ENCODE data around the gene HSD17B1.
"Not testable (repeated sequence)": the region's sequence is repeated elsewhere in the genome, so short reads cannot be mapped to it uniquely, and the experiment has no call there.

The HSD17B1 gene

DNA sequence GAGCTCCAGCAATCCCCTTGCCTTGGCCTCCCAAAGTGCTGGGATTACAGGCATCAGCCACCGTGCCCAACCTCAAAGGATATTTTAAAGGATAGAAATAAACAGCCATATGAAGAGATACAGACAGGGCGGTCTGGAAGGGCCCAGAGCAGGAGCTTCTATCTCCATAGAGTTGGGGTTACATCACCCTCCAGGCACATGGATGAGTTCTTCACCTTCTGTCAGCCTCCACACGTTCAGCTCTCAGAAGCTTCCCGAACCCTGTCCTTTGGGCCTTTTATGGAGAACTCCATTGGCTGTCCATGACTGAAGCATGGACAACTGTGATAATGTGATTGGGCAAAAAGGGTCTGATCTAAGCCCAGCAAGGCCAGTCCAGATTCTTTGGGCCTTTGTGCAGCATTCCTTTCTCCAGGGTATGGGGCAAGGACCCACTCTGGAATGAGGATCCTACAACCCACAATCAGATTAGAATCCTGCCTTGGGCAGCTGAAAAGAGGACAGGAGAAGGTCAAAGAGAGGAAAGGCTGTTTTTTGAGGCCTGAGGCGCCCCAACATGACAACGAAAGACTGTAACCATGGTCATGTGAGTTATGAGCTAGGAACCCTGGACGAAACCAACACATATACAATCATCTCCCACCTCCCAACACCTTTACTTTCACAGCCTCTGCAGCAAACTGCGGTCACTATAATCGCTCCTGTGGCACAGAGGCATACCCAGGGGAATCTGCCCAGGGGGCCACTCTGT is 6.8 kb upstream of the HSD17B1 start:
- DNase-seq (ENCODE audit: extremely low read depth in 1 of 2, low read depth in 1 of 2), result not testable (repeated sequence)

- no peak for DNase-seq (ENCODE audit: extremely low read depth in 1 of 2, low read depth in 1 of 2)
These were observed 5.7 kb upstream of the HSD17B1 start for GRCh38 chr17:42547001-42547461.

GRCh38 chr17:42547698-42548069 is 5.0 kb upstream of the HSD17B1 start:
- DNase-seq (ENCODE audit: extremely low read depth in 1 of 2, low read depth in 1 of 2), result no peak

- peak; percentile 55 to 77 for DNase-seq (ENCODE audit: extremely low read depth in 1 of 2, low read depth in 1 of 2)
These were observed 4.5 kb upstream of the HSD17B1 start for GRCh38 chr17:42548070-42548837.

DNA sequence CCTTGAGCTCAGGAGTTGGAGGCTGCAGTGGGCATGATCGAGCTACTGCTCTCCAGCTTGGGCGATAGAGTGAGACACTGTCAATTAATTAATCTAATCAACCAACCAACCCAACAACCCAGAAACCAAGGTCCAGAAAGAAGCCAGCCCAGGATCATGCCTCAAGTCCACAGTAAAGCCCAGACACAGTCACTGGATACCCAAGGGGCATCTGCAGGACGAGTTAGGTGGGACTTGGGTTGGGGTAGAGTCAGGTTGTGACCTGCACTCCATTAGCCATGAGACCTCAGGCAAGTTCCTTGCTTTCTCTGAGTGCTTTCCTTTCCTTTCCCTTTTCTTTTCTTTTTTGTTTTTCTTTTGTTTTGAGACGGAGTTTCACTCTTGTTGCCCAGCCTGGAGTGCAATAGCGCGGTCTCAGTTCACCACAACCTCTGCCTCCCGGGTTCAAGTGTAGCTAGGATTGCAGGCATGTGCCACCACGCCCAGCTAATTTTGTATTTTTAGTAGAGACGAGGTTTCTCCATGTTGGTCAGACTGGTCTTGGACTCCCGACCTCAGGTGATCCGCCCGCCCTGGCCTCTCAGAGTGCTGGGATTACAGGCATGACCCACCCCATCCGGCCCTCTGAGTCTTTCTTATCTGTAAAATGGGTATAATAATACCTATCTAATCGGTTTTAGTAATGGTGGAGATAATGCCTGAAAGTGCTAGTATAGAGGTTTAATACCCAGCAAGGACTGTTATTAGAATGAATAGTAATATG is 3.5 kb upstream of the HSD17B1 start:
- no peak for DNase-seq (ENCODE audit: extremely low read depth in 1 of 2, low read depth in 1 of 2)

- DNase-seq (ENCODE audit: extremely low read depth in 1 of 2, low read depth in 1 of 2), result no peak
These were observed 567 bp downstream of the HSD17B1 start for GRCh38 chr17:42553161-42553818.

DNA sequence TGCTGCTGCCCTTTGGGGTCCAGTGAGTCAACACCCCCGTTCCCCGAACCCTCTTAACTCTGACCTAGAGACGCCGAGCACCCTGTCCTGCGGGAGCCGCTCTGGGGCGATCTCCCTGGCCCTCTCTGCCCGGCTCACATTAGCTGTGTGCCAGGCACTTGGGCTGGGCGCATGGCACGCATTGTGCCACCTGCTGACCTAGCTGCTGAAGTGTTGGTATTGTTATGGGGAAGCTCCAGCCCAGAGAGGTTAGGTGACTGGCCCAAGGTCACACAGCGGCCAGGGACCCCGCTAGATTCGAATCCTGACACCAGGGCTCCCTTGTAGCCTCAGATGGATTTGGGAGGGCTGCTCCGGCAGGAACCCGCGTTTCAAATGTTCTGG is 1.1 kb downstream of the HSD17B1 start:
- no peak for DNase-seq (ENCODE audit: extremely low read depth in 1 of 2, low read depth in 1 of 2)

DNA sequence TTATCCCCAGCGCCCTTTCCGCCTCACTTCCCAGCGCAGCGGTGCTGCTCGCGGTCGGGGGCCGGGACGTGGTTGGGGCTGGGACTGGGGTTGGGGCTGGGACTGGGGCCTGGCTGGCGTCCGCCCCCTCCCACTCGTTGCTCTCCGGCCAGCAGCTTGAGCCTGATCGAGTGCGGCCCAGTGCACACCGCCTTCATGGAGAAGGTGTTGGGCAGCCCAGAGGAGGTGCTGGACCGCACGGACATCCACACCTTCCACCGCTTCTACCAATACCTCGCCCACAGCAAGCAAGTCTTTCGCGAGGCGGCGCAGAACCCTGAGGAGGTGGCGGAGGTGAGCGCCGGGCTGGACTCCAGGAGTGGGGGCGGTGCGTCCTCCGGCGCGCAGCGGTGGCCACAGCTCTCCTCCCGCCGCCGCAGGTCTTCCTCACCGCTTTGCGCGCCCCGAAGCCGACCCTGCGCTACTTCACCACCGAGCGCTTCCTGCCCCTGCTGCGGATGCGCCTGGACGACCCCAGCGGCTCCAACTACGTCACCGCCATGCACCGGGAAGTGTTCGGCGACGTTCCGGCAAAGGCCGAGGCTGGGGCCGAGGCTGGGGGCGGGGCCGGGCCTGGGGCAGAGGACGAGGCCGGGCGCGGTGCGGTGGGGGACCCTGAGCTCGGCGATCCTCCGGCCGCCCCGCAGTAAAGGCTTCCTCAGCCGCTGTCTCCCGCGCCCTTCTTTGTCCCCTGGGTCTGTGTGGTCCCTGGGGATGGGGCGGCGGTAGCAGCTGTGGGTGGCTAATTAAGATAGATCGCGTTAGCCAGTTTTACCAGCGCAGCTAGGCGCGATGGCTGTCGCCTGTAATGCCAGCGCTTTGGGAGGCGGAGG is 1.8 kb downstream of the HSD17B1 start:
- peak; percentile 77 to 81 for DNase-seq (ENCODE audit: extremely low read depth in 1 of 2, low read depth in 1 of 2)

GRCh38 chr17:42555122-42555622 is 2.4 kb downstream of the HSD17B1 start:
- no peak for DNase-seq (ENCODE audit: extremely low read depth in 1 of 2, low read depth in 1 of 2)

GRCh38 chr17:42555961-42556617 is 3.4 kb downstream of the HSD17B1 start:
- DNase-seq (ENCODE audit: extremely low read depth in 1 of 2, low read depth in 1 of 2), result not testable (repeated sequence)

GRCh38 chr17:42559075-42559474 is 6.4 kb downstream of the HSD17B1 start:
- DNase-seq (ENCODE audit: extremely low read depth in 1 of 2, low read depth in 1 of 2), result no peak

DNA sequence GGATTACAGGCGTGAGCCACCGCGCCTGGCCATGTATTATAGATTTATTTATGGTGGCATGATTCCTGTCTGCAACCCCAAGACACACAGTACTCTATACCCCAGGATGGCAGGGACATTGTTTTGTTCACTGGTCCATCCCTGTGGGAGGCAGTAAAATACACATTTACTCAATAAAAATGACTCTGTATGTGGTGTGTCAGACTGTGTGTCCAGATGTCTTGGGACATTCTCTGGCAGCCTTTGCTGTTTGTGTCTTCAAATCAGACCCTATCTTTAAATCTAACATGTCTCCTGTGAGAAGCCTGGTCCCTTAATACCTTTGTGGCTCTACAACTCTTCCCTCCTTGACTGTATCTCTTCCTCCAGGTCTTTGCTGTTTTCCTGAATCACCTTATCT is 7.5 kb downstream of the HSD17B1 start:
- DNase-seq (ENCODE audit: extremely low read depth in 1 of 2, low read depth in 1 of 2), result no peak

DNA sequence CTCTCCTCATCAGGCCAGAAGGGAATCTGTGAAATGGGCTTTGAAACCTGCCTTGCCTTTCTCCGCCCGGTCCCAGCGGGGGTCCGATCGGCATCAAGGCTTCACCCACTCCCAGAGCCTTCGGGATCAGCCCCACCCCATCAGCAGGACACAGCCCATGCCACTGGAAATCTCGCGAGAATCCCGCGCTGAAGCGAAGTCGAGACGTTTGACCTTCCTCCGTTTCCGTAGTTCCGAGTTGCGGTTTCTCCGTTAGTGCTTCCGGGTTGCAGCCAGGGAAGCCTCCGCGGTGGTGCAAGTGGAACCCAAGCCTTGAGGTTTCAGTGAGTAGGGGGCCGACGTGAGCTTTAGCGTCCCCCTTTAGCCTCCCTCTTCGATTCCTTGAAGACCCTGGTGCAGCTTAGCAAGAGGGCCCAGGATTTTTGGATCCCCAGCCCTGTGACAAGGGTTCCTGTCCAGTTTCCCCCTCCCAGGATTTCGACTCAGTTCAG is 9.2 kb downstream of the HSD17B1 start, which contains the start of gene COASY:
Gene COASY, plus strand, starts transcription at position 252 of the 491 bp plus-strand sequence. CDS start 475 bp downstream, outside the sequence.
- peak; percentile 78 to 93 for DNase-seq (ENCODE audit: extremely low read depth in 1 of 2, low read depth in 1 of 2)

- no peak for DNase-seq (ENCODE audit: extremely low read depth in 1 of 2, low read depth in 1 of 2)
These were observed 9.8 kb downstream of the HSD17B1 start for GRCh38 chr17:42562388-42563142.

GRCh38 chr17:42563143-42563509 is 10.4 kb downstream of the HSD17B1 start:
- no peak for DNase-seq (ENCODE audit: extremely low read depth in 1 of 2, low read depth in 1 of 2)

DNA sequence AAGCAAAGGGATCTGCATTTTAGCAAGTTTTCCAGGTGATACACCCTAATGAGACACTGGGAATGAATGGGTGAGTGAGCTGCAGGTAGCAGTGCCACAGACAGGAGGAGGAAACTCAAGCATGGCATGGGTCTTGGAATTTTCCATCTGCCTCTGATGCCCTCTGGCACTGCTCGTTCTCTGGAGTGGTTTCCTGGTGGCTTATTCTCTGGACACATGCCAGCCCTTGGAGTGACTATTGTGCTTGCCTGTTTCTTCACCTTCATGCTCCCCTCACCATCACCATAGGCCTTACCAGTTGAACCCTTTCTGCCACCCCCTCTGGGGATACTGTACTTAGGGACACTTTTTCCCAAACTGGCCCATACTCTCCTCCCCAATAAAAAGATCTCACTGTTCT is 10.8 kb downstream of the HSD17B1 start:
- DNase-seq (ENCODE audit: extremely low read depth in 1 of 2, low read depth in 1 of 2), result no peak

DNA sequence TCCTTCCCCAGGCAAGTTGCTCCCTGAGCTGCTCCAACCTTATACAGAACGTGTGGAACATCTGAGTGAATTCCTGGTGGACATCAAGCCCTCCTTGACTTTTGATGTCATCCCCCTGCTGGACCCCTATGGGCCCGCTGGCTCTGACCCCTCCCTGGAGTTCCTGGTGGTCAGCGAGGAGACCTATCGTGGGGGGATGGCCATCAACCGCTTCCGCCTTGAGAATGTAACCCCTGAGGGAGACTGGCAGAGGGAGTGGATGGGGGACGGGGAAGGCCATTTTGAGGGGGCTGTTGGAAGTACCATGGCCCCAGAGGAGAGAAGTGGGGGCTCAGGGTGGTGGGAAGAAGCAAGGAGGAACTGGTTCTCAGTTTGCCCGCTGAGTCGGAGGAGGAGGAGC is 11.2 kb downstream of the HSD17B1 start:
- no peak for DNase-seq (ENCODE audit: extremely low read depth in 1 of 2, low read depth in 1 of 2)

DNA sequence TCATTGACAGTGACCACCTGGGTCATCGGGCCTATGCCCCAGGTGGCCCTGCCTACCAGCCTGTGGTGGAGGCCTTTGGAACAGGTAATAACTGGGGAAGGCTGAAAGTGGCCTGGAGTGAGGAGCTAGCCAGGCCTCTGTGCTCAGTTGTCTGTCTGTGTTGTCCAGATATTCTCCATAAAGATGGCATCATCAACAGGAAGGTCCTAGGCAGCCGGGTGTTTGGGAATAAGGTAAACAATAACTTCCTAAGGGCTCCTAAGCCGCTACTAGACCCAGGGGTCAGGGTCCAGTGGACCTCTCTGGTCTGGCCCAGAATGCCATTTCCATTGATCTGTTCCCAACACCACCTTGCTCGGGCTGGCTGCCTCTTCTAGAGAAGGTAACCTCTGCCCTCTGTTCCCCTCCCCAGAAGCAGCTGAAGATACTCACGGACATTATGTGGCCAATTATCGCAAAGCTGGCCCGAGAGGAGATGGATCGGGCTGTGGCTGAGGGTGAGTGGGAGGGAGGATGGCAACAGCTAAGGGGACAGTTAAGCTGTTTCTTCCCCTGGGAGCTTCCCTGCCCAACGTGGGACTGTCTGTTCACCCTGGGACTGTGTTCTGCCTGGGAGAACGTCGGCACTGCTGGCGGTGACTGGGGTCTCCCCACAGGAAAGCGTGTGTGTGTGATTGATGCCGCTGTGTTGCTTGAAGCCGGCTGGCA is 12.2 kb downstream of the HSD17B1 start:
- DNase-seq (ENCODE audit: extremely low read depth in 1 of 2, low read depth in 1 of 2), result no peak

Measured in stimulated activated CD8-positive, alpha-beta memory T cell treated with anti-CD3 and anti-CD28 coated beads, Interleukin-7, amount 100 ng/mL, for 48 hours (primary cell).